WTC11 (cell line): ENCODE results near the gene CHMP1A. TPM values are rescaled to one million over a fixed set of nuclear protein-coding genes. Genes with fewer than 3 reads are reported as not detected.

Experiments used
- ATAC-seq: fragments of 200-7000 bp; cut with Tn5 transposase; 2 replicates; pipeline ENCODE4 v1.10.0; 2021; ENCODE audit warnings: mild to moderate bottlenecking, moderate library complexity
- CTCF ChIA-PET: fragments of 300-600 bp; sonication (Branson Sonifier 250); formaldehyde crosslinking; loops from one replicate; lab custom pipeline; 2021; ENCODE audit warnings: antibody characterized with exemption; lab: Charles Lee
- POLR2A ChIA-PET: fragments of 350-600 bp; sonication (Branson Sonifier 250); formaldehyde crosslinking; loops from one replicate; lab custom pipeline; 2021; ENCODE audit warnings: antibody characterized with exemption; lab: Charles Lee
- DNase-seq: peaks from one replicate; pipeline ENCODE4 v3.0.0; 2021; ENCODE audit warnings: low spot score
- H3K27ac Mint-ChIP-seq: 2 replicates; pipeline ENCODE4 v1.8.0; 2021; ENCODE audit warnings: mixed read lengths
- H3K27me3 Mint-ChIP-seq: 2 replicates; pipeline ENCODE4 v1.8.0; 2021; ENCODE audit warnings: low read depth, mild to moderate bottlenecking, moderate library complexity, mixed read lengths
- H3K36me3 Mint-ChIP-seq: 2 replicates; pipeline ENCODE4 v1.8.0; 2021; ENCODE audit warnings: mixed read lengths
- H3K4me1 Mint-ChIP-seq: 2 replicates; pipeline ENCODE4 v1.8.0; 2022; ENCODE audit warnings: mixed read lengths
- H3K4me3 Mint-ChIP-seq: 2 replicates; pipeline ENCODE4 v1.8.0; 2021; ENCODE audit warnings: mild to moderate bottlenecking, moderate library complexity, mixed read lengths
- H3K9me3 Mint-ChIP-seq: 2 replicates; pipeline ENCODE4 v1.8.0; 2021; ENCODE audit warnings: mixed read lengths
- AR ChIP-seq: fragments of 250-450 bp; sonication (Bioruptor Pico); IDR thresholded peaks from 2 replicates; pipeline ENCODE4 v1.9.0; 2021; ENCODE audit warnings: mild to moderate bottlenecking
- ARID4B ChIP-seq: sonication (generic); formaldehyde crosslinking; IDR thresholded peaks from 2 replicates; pipeline ENCODE4 v1.8.0; 2023; ENCODE audit warnings: missing genetic modification reagents, mild to moderate bottlenecking, borderline replicate concordance
- CDX4 ChIP-seq: fragments of 250-450 bp; sonication (Bioruptor Pico); IDR thresholded peaks from 2 replicates; pipeline ENCODE4 v1.9.0; 2021; ENCODE audit warnings: moderate library complexity, mild to moderate bottlenecking, inconsistent platforms, borderline replicate concordance
- CREB1 ChIP-seq: sonication (generic); formaldehyde crosslinking; IDR thresholded peaks from 2 replicates; pipeline ENCODE4 v1.8.0; 2023; ENCODE audit warnings: mild to moderate bottlenecking, missing genetic modification reagents
- E2F1 ChIP-seq: sonication (generic); formaldehyde crosslinking; IDR thresholded peaks from 2 replicates; pipeline ENCODE4 v1.8.0; 2022; ENCODE audit warnings: mild to moderate bottlenecking, missing genetic modification reagents
- ETV6 ChIP-seq: sonication (generic); formaldehyde crosslinking; IDR thresholded peaks from 2 replicates; pipeline ENCODE4 v1.8.1; 2022; ENCODE audit warnings: mild to moderate bottlenecking, missing genetic modification reagents
- FOXJ3 ChIP-seq: sonication (generic); formaldehyde crosslinking; IDR thresholded peaks from 2 replicates; pipeline ENCODE4 v1.9.0; 2021; ENCODE audit warnings: missing genetic modification reagents, mild to moderate bottlenecking, borderline replicate concordance
- NFE2L1 ChIP-seq: sonication (generic); formaldehyde crosslinking; IDR thresholded peaks from 2 replicates; pipeline ENCODE4 v1.8.1; 2023; ENCODE audit warnings: missing genetic modification reagents
- NFYB ChIP-seq: sonication (generic); formaldehyde crosslinking; conservative IDR thresholded peaks from 2 replicates; pipeline ENCODE4 v1.8.0; 2022; ENCODE audit warnings: low read depth, missing genetic modification reagents
- NR3C1 ChIP-seq: sonication (generic); formaldehyde crosslinking; conservative IDR thresholded peaks from 2 replicates; pipeline ENCODE4 v1.8.1; 2023; ENCODE audit warnings: low read depth, mild to moderate bottlenecking, missing genetic modification reagents
- SMAD4 ChIP-seq: sonication (generic); formaldehyde crosslinking; IDR thresholded peaks from 2 replicates; pipeline ENCODE4 v1.8.0; 2022; ENCODE audit warnings: mild to moderate bottlenecking, missing genetic modification reagents
- STAT6 ChIP-seq: sonication (generic); formaldehyde crosslinking; conservative IDR thresholded peaks from 2 replicates; pipeline ENCODE4 v1.8.1; 2023; ENCODE audit warnings: mild to moderate bottlenecking, low read depth, missing genetic modification reagents, moderate library complexity
- TCF7 ChIP-seq: sonication (generic); formaldehyde crosslinking; IDR thresholded peaks from 2 replicates; pipeline ENCODE4 v1.8.0; 2022; ENCODE audit warnings: mild to moderate bottlenecking, low read depth, missing genetic modification reagents, moderate library complexity
- ZBTB21 ChIP-seq: sonication (generic); formaldehyde crosslinking; IDR thresholded peaks from 2 replicates; pipeline ENCODE4 v1.8.1; 2023; ENCODE audit warnings: mild to moderate bottlenecking, missing genetic modification reagents, borderline replicate concordance
- ZNF138 ChIP-seq: sonication (generic); formaldehyde crosslinking; conservative IDR thresholded peaks from 2 replicates; pipeline ENCODE4 v1.8.1; 2022; ENCODE audit warnings: mild to moderate bottlenecking, moderate library complexity, missing genetic modification reagents
- ZNF219 ChIP-seq: sonication (generic); formaldehyde crosslinking; IDR thresholded peaks from 2 replicates; pipeline ENCODE4 v1.8.0; 2023; ENCODE audit warnings: missing genetic modification reagents, mild to moderate bottlenecking, borderline replicate concordance
- ZNF416 ChIP-seq: fragments of 250-450 bp; sonication (Bioruptor Pico); IDR thresholded peaks from 2 replicates; pipeline ENCODE4 v1.9.0; 2021; ENCODE audit warnings: mild to moderate bottlenecking, inconsistent platforms
- total RNA-seq: library from RNA; stranded (reverse); gene quantifications from 3 replicates; pipeline ENCODE4 v1.2.3, GENCODE V29; 2021
- TF ChIP-seq, protein P1 (sequence below): sonication (generic); formaldehyde crosslinking; conservative IDR thresholded peaks from 2 replicates; pipeline ENCODE4 v1.8.1; 2022; ENCODE audit warnings: mild to moderate bottlenecking, missing genetic modification reagents
- TF ChIP-seq, protein P2 (sequence below): sonication (generic); formaldehyde crosslinking; IDR thresholded peaks from 2 replicates; pipeline ENCODE4 v1.8.0; 2022; ENCODE audit warnings: mild to moderate bottlenecking, missing genetic modification reagents

The CHMP1A gene
- total RNA-seq, 1 experiment from 2014 or later: 76.0 TPM

DNA sequence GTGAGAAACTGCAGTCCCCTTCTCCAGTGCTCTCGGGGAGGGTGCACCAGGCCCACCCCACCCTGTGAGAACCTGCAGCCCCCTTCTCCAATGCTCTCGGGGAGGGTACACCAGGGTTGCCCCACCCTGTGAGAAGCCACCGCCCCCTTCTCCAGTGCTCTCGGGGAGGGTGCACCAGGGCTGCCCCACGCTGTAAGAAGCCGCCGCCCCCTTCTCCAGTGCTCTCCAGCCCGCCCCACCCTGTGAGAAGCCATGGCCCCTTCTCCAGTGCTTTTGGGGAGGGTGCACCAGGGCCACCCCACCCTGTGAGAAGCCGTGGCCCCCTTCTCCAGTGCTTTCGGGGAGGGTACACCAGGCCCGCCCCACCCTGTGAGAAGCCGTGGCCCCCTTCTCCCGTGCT is 12.2 kb upstream of the CHMP1A start:
- H3K4me3 Mint-ChIP-seq: no peak overlapping the region
- no peak for TF ChIP-seq ZBTB21 (CRISPR knock-in tag)
- TF ChIP-seq ETV6 (CRISPR knock-in tag): no peak
- TF ChIP-seq TCF7 (CRISPR knock-in tag): no peak
- no peak for TF ChIP-seq SMAD4 (CRISPR knock-in tag)
- TF ChIP-seq E2F1 (CRISPR knock-in tag): no peak
- no peak for TF ChIP-seq FOXJ3 (CRISPR knock-in tag)
- TF ChIP-seq AR (CRISPR knock-in tag): no peak
- TF ChIP-seq STAT6: no peak
- TF ChIP-seq NFE2L1: no peak
- TF ChIP-seq, all 79 proteins: peak for 0
- Mint-ChIP-seq H3K9me3 (peaks cover 31% of the 10 kb centered on the region), H3K4me1 (no peaks in the 10 kb centered on the region), H3K27ac (no peak overlapping the region), H3K27me3 (peaks cover 13% of the 10 kb centered on the region), H3K36me3 (peaks cover 25% of the 10 kb centered on the region)
- ChIA-PET POLR2A (no interaction called here), CTCF (no interaction called here)
- no peak for DNase-seq
- ATAC-seq: no peak

DNA sequence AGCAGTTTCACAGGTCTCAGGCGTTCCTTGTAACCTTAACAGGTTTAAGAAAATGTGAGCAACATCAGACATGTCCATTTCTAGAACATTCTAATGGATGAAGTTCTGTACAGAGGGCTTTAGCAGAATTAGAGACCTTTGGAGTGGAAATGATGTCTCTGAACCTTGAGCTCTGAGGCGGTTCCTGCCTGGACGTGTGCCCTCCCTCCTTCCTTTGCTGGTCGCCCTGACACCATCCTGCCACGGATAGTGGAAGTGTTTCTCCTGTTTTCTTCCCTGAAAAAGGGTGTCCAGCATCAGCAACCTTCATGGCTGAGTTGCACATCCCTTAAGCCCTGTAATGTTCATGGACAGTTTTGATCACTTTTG is 11.3 kb upstream of the CHMP1A start:
- ChIA-PET CTCF (interaction anchor here (0.9 kb wide), 1 partner anchor 69 kb away, joined by 4 read pairs; no protein-coding TSS in a partner anchor), POLR2A (no interaction called here)
- peaks cover 32% of the 10 kb centered on the region for H3K36me3 Mint-ChIP-seq
- DNase-seq: no peak
- peaks cover 13% of the 10 kb centered on the region for H3K27me3 Mint-ChIP-seq
- H3K27ac Mint-ChIP-seq: peak overlapping the region; percentile 2; the same call in 1 of the 2 replicates
- no peak for ATAC-seq
- no peaks in the 10 kb centered on the region for H3K4me1 Mint-ChIP-seq
- H3K4me3 Mint-ChIP-seq: no peak overlapping the region
- H3K9me3 Mint-ChIP-seq: peaks cover 38% of the 10 kb centered on the region
- TF ChIP-seq CDX4 (no peak), NFYB (CRISPR knock-in tag) (no peak), ZNF138 (no peak), NR3C1 (CRISPR knock-in tag) (no peak), CREB1 (CRISPR knock-in tag) (no peak), ZNF416 (CRISPR knock-in tag) (no peak), ARID4B (no peak), ZNF219 (CRISPR knock-in tag) (no peak)
- TF ChIP-seq, protein P1, sequence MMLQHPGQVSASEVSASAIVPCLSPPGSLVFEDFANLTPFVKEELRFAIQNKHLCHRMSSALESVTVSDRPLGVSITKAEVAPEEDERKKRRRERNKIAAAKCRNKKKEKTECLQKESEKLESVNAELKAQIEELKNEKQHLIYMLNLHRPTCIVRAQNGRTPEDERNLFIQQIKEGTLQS (CRISPR knock-in tag): no peak
- TF ChIP-seq, protein P2, sequence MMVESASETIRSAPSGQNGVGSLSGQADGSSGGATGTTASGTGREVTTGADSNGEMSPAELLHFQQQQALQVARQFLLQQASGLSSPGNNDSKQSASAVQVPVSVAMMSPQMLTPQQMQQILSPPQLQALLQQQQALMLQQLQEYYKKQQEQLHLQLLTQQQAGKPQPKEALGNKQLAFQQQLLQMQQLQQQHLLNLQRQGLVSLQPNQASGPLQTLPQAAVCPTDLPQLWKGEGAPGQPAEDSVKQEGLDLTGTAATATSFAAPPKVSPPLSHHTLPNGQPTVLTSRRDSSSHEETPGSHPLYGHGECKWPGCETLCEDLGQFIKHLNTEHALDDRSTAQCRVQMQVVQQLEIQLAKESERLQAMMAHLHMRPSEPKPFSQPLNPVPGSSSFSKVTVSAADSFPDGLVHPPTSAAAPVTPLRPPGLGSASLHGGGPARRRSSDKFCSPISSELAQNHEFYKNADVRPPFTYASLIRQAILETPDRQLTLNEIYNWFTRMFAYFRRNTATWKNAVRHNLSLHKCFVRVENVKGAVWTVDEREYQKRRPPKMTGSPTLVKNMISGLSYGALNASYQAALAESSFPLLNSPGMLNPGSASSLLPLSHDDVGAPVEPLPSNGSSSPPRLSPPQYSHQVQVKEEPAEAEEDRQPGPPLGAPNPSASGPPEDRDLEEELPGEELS (CRISPR knock-in tag): no peak
